Measurements from ENCODE around the gene SPANXN4. TPM values are rescaled to one million over a fixed set of nuclear protein-coding genes. Genes with fewer than 3 reads are reported as not detected.

The SPANXN4 gene
- polyA plus RNA-seq, 4 donors = not detected

GRCh38 chrX:143017272-143017671 lies 8.5 kb upstream of the SPANXN4 start:
- Histone ChIP-seq H3K27me3 (ENCODE audit: control insufficient read depth in 3 of 3, insufficient read depth in 3 of 3, low read length in 3 of 3) (no peaks in the 10 kb centered on the region), H3K4me1 (ENCODE audit: control insufficient read depth in 3 of 3, insufficient read depth in 2 of 3, low read depth in 1 of 3, low read length in 2 of 3) (no peaks in the 10 kb centered on the region), H3K4me3 (ENCODE audit: low read depth in 1 of 3, low read length in 3 of 3) (no peak overlapping the region), H3K36me3 (ENCODE audit: control insufficient read depth in 3 of 3, insufficient read depth in 2 of 3, low read depth in 1 of 3, low read length in 3 of 3) (no peaks in the 10 kb centered on the region), H3K27ac (ENCODE audit: low read depth in 1 of 3, low read length in 2 of 3) (no peak overlapping the region), H3K9me3 (ENCODE audit: control insufficient read depth in 2 of 2, insufficient read depth in 1 of 2, low read depth in 1 of 2, low read length in 1 of 2) (no peaks in the 10 kb centered on the region)
- 65 to 83% (median 83%) methylated on average over 2 of the region's 2 CpGs for WGBS, 3 donors
- FAIRE-seq (no peak), DNase-seq (no peak)

GRCh38 chrX:143027275-143027674 lies 1.5 kb downstream of the SPANXN4 start:
- no peaks in the 10 kb centered on the region for H3K36me3 ChIP-seq (ENCODE audit: control insufficient read depth in 3 of 3, insufficient read depth in 2 of 3, low read depth in 1 of 3, low read length in 3 of 3)
- FAIRE-seq = no peak
- no peak overlapping the region for H3K4me3 ChIP-seq (ENCODE audit: low read depth in 1 of 3, low read length in 3 of 3)
- no peak for DNase-seq
- 42 to 62% (median 43%) methylated on average over 6 of the region's 6 CpGs for WGBS, 3 donors
- no peaks in the 10 kb centered on the region for H3K9me3 ChIP-seq (ENCODE audit: control insufficient read depth in 2 of 2, insufficient read depth in 1 of 2, low read depth in 1 of 2, low read length in 1 of 2)
- H3K27me3 ChIP-seq (ENCODE audit: control insufficient read depth in 3 of 3, insufficient read depth in 3 of 3, low read length in 3 of 3) = no peaks in the 10 kb centered on the region
- no peaks in the 10 kb centered on the region for H3K4me1 ChIP-seq (ENCODE audit: control insufficient read depth in 3 of 3, insufficient read depth in 2 of 3, low read depth in 1 of 3, low read length in 2 of 3)
- H3K27ac ChIP-seq (ENCODE audit: low read depth in 1 of 3, low read length in 2 of 3) = no peak overlapping the region

GRCh38 chrX:143047511-143047910 lies 21.8 kb downstream of the SPANXN4 start:
- no peak overlapping the region for H3K4me3 ChIP-seq (ENCODE audit: low read depth in 1 of 3, low read length in 3 of 3)
- no peaks in the 10 kb centered on the region for H3K27me3 ChIP-seq (ENCODE audit: control insufficient read depth in 3 of 3, insufficient read depth in 3 of 3, low read length in 3 of 3)
- H3K27ac ChIP-seq (ENCODE audit: low read depth in 1 of 3, low read length in 2 of 3) = no peak overlapping the region
- no peaks in the 10 kb centered on the region for H3K9me3 ChIP-seq (ENCODE audit: control insufficient read depth in 2 of 2, insufficient read depth in 1 of 2, low read depth in 1 of 2, low read length in 1 of 2)
- DNase-seq (no peak), FAIRE-seq (no peak)
- H3K36me3 ChIP-seq (ENCODE audit: control insufficient read depth in 3 of 3, insufficient read depth in 2 of 3, low read depth in 1 of 3, low read length in 3 of 3) = no peaks in the 10 kb centered on the region
- H3K4me1 ChIP-seq (ENCODE audit: control insufficient read depth in 3 of 3, insufficient read depth in 2 of 3, low read depth in 1 of 3, low read length in 2 of 3) = no peaks in the 10 kb centered on the region
- WGBS, 3 donors = 57 to 85% (median 58%) methylated on average over 2 of the region's 2 CpGs

GRCh38 chrX:143058120-143058519 lies 32.4 kb downstream of the SPANXN4 start:
- no peaks in the 10 kb centered on the region for H3K4me1 ChIP-seq (ENCODE audit: control insufficient read depth in 3 of 3, insufficient read depth in 2 of 3, low read depth in 1 of 3, low read length in 2 of 3)
- H3K36me3 ChIP-seq (ENCODE audit: control insufficient read depth in 3 of 3, insufficient read depth in 2 of 3, low read depth in 1 of 3, low read length in 3 of 3) = no peaks in the 10 kb centered on the region
- no peak overlapping the region for H3K27ac ChIP-seq (ENCODE audit: low read depth in 1 of 3, low read length in 2 of 3)
- 66 to 75% (median 69%) methylated on average over 4 of the region's 4 CpGs for WGBS, 3 donors
- DNase-seq (no peak), FAIRE-seq (no peak)
- no peaks in the 10 kb centered on the region for H3K9me3 ChIP-seq (ENCODE audit: control insufficient read depth in 2 of 2, insufficient read depth in 1 of 2, low read depth in 1 of 2, low read length in 1 of 2)
- H3K27me3 ChIP-seq (ENCODE audit: control insufficient read depth in 3 of 3, insufficient read depth in 3 of 3, low read length in 3 of 3) = no peaks in the 10 kb centered on the region
- H3K4me3 ChIP-seq (ENCODE audit: low read depth in 1 of 3, low read length in 3 of 3) = no peak overlapping the region

- no peaks in the 10 kb centered on the region for H3K4me1 ChIP-seq (ENCODE audit: control insufficient read depth in 3 of 3, insufficient read depth in 2 of 3, low read depth in 1 of 3, low read length in 2 of 3)
- H3K27ac ChIP-seq (ENCODE audit: low read depth in 1 of 3, low read length in 2 of 3) = no peak overlapping the region
- no peaks in the 10 kb centered on the region for H3K27me3 ChIP-seq (ENCODE audit: control insufficient read depth in 3 of 3, insufficient read depth in 3 of 3, low read length in 3 of 3)
- DNase-seq (no peak), FAIRE-seq (no peak)
- H3K4me3 ChIP-seq (ENCODE audit: low read depth in 1 of 3, low read length in 3 of 3) = no peak overlapping the region
- H3K36me3 ChIP-seq (ENCODE audit: control insufficient read depth in 3 of 3, insufficient read depth in 2 of 3, low read depth in 1 of 3, low read length in 3 of 3) = no peaks in the 10 kb centered on the region
- H3K9me3 ChIP-seq (ENCODE audit: control insufficient read depth in 2 of 2, insufficient read depth in 1 of 2, low read depth in 1 of 2, low read length in 1 of 2) = peaks cover 0 to 7% of the 10 kb centered on the region in 2 donors
- WGBS, 3 donors = 82 to 92% (median 82%) methylated on average over 3 of the region's 3 CpGs
Observed at GRCh38 chrX:143081231-143081630, 55.5 kb downstream of the SPANXN4 start.

- Histone ChIP-seq H3K4me3 (ENCODE audit: low read depth in 1 of 3, low read length in 3 of 3) (no peak overlapping the region), H3K27me3 (ENCODE audit: control insufficient read depth in 3 of 3, insufficient read depth in 3 of 3, low read length in 3 of 3) (no peaks in the 10 kb centered on the region), H3K27ac (ENCODE audit: low read depth in 1 of 3, low read length in 2 of 3) (no peak overlapping the region), H3K9me3 (ENCODE audit: control insufficient read depth in 2 of 2, insufficient read depth in 1 of 2, low read depth in 1 of 2, low read length in 1 of 2) (peaks cover 0 to 7% of the 10 kb centered on the region in 2 donors), H3K36me3 (ENCODE audit: control insufficient read depth in 3 of 3, insufficient read depth in 2 of 3, low read depth in 1 of 3, low read length in 3 of 3) (no peaks in the 10 kb centered on the region), H3K4me1 (ENCODE audit: control insufficient read depth in 3 of 3, insufficient read depth in 2 of 3, low read depth in 1 of 3, low read length in 2 of 3) (no peaks in the 10 kb centered on the region)
- no peak for DNase-seq
- 81 to 89% (median 88%) methylated on average over 2 of the region's 2 CpGs for WGBS, 3 donors
- FAIRE-seq = no peak
Observed at GRCh38 chrX:143082537-143082936, 56.8 kb downstream of the SPANXN4 start.
